SH-SY5Y (cell line): ENCODE results near the gene ST8SIA5.

Experiments
- GATA2 ChIP-seq: IDR thresholded peaks from 2 replicates; pipeline ENCODE4 v1.6.1; 2011; ENCODE audit warnings: mild to moderate bottlenecking, low read depth, low read length
- GATA3 ChIP-seq: IDR thresholded peaks from 2 replicates; pipeline ENCODE4 v1.6.1; 2011; ENCODE audit warnings: low read depth, mild to moderate bottlenecking, low read length, moderate library complexity

DNA sequence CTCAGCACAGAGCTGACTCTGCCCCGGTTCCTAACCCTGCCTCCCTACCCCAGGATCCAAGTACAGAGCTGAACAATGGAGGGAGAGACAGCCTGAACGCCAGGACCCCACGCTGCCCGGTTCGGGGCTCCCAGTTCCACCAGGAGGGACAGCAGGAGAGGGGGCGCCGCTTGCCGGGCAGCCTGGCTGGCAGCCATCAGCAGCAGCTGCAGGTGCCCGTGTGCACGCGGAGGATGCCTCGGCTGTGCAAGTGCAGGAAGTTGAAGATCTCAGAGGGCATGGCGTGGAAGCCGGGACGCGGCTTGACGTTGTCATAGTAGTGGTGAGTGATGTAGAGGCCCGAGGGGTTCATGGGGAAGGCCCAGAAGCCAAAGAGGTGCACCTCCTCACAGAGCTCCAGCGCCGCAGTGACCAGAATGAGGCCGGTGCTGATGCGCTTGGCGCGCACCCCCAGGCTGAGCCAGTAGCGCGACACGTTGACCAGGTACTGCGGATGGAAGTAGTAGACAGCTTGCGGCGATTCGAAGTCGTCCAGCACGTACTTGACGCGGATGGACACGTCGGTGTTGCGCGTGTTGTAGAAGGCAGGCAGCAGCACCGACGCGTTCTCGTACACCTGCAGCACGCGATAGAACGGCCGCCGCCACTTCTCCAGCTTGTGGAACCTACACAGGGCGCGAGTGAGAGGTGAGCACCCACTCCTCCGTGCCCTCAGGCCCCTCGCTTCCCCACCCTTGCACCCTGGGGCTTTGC, 76.8 kb downstream of the ST8SIA5 start:
- TF ChIP-seq GATA2 (no peak), GATA3 (no peak)
